GM12878 (cell line): Measurements from ENCODE around the gene SORCS1. TPM values are rescaled to one million over a fixed set of nuclear protein-coding genes. Genes with fewer than 3 reads are reported as not detected.

Experiments used
- ATAC-seq: fragments of 200-7000 bp; cut with Tn5 transposase; 3 replicates; pipeline ENCODE4 v1.9.1; 2020; ENCODE audit warnings: mild to moderate bottlenecking, moderate library complexity
- BruUV-seq: library from RNA; stranded (reverse); fragments of 400-500 nt; replicated peaks from 2 replicates; lab custom pipeline; 2021; lab: Mats Ljungman, UMichigan
- CTCF ChIA-PET: fragments of 300-600 bp; sonication (Branson Sonifier 250); formaldehyde crosslinking; extraction: SDS; loops from one replicate; lab custom pipeline; 2021; ENCODE audit warnings: inconsistent platforms; lab: Yijun Ruan, JAX
- POLR2A ChIA-PET: fragments of 350-600 bp; formaldehyde crosslinking; extraction: SDS; loops from one replicate; lab custom pipeline; 2021; ENCODE audit warnings: inconsistent platforms; lab: Charles Lee
- RAD21 ChIA-PET: fragments of 300-600 bp; sonication (Branson Sonifier 250); formaldehyde crosslinking; loops from one replicate; lab custom pipeline; 2023; ENCODE audit warnings: antibody characterized with exemption; ENCODE audit not compliant: unreplicated experiment; lab: Charles Lee
- SMC1A ChIA-PET: fragments of 300-600 bp; sonication (Branson Sonifier 250); formaldehyde crosslinking; loops from one replicate; lab custom pipeline; 2023; ENCODE audit not compliant: unreplicated experiment, uncharacterized antibody; lab: Charles Lee
- DNase-seq: peaks from one replicate; pipeline ENCODE4 v3.0.0-alpha.2; 2011; ENCODE audit warnings: low read depth, low spot score
- FAIRE-seq: peaks from 3 replicates; lab custom pipeline; 2011; peaks lifted over from hg19 to GRCh38; lab: Jason Lieb, UNC
- H2AFZ ChIP-seq: 2 replicates; pipeline ENCODE4 v1.6.0; 2011; ENCODE audit warnings: low read depth, low read length, control low read depth; ENCODE audit not compliant: control insufficient read depth
- H3K27ac ChIP-seq: 2 replicates; pipeline ENCODE4 v1.5.1; 2011; ENCODE audit warnings: control low read depth; ENCODE audit not compliant: control insufficient read depth, insufficient read depth
- H3K27me3 ChIP-seq, 2 experiments: replicated peaks in 1 of 2; 2 replicates each; pipeline versions ENCODE4 v1.6.0 to v1.6.1; 2011; ENCODE audit warnings: low read length in 1 of 2; ENCODE audit not compliant: control insufficient read depth in 2 of 2, insufficient read depth in 2 of 2
- H3K36me3 ChIP-seq, 2 experiments: 2 replicates each; pipeline ENCODE4 v1.5.1; 2011; ENCODE audit warnings: low read length in 1 of 2; ENCODE audit not compliant: control insufficient read depth in 2 of 2, insufficient read depth in 2 of 2
- H3K4me1 ChIP-seq: 2 replicates; pipeline ENCODE4 v1.6.1; 2011; ENCODE audit warnings: mild to moderate bottlenecking, low read length, moderate library complexity, mixed read lengths; ENCODE audit not compliant: control insufficient read depth, insufficient read depth
- H3K4me2 ChIP-seq: 2 replicates; pipeline ENCODE4 v1.6.0; 2011; ENCODE audit warnings: control low read depth; ENCODE audit not compliant: control insufficient read depth, insufficient read depth
- H3K4me3 ChIP-seq: fragments of 200-600 bp; sonication (generic); 2 replicates; pipeline ENCODE4 v1.5.1; 2016
- H3K79me2 ChIP-seq: 2 replicates; pipeline ENCODE4 v1.6.0; 2011; ENCODE audit warnings: low read length; ENCODE audit not compliant: control insufficient read depth, insufficient read depth
- H3K9ac ChIP-seq: 2 replicates; pipeline ENCODE4 v1.8.0; 2011; ENCODE audit warnings: low read length, control low read depth, mixed read lengths; ENCODE audit not compliant: control insufficient read depth, insufficient read depth
- H3K9me3 ChIP-seq: replicated peaks from 3 replicates; pipeline ENCODE4 v1.5.1; 2011; ENCODE audit warnings: mild to moderate bottlenecking, low read length; ENCODE audit not compliant: control insufficient read depth, insufficient read depth
- H4K20me1 ChIP-seq: 2 replicates; pipeline ENCODE4 v1.6.0; 2011; ENCODE audit not compliant: control insufficient read depth, insufficient read depth
- BACH1 ChIP-seq: fragments of 450-650 bp; IDR thresholded peaks from 2 replicates; pipeline ENCODE4 v1.6.1; 2017; ENCODE audit warnings: mild to moderate bottlenecking, borderline replicate concordance
- BCL3 ChIP-seq: IDR thresholded peaks from 2 replicates; pipeline ENCODE4 v1.6.1; 2011; ENCODE audit warnings: borderline replicate concordance, low read depth, mild to moderate bottlenecking, moderate library complexity, low read length; ENCODE audit not compliant: insufficient read depth, poor library complexity, severe bottlenecking
- PAX5 ChIP-seq: IDR thresholded peaks from 2 replicates; pipeline ENCODE4 v1.6.1; 2011; ENCODE audit warnings: low read depth, low read length, borderline replicate concordance
- RELA ChIP-seq: fragments of 450-650 bp; IDR thresholded peaks from 2 replicates; pipeline ENCODE4 v1.8.0; 2014; ENCODE audit warnings: borderline replicate concordance; ENCODE audit not compliant: partially characterized antibody
- WRNIP1 ChIP-seq: IDR thresholded peaks from 2 replicates; pipeline ENCODE4 v1.6.1; 2011; ENCODE audit warnings: low read depth, low read length, improper control_type of control experiment, borderline replicate concordance
- WGBS: methylation state at CpG from one replicate; pipeline ENCODE4 v1.1.6; 2016; ENCODE audit warnings: low lambda C conversion rate; ENCODE audit not compliant: insufficient replicate concordance, insufficient coverage; ENCODE audit errors: missing lambda C conversion rate; 5-methylcytosine and 5-hydroxymethylcytosine counted together
- in situ Hi-C: fragments of 300-500 bp; cut with MboI; formaldehyde crosslinking; loops from 9 replicates; pipeline ENCODE4 v1.14.3; 2018; ENCODE audit warnings: mixed read lengths
- intact Hi-C: fragments of 100-400 bp; cut with micrococcal nuclease; formaldehyde crosslinking; loops from one replicate; pipeline ENCODE4 v1.14.2; 2022; ENCODE audit not compliant: unreplicated experiment
- polyA plus RNA-seq, 11 experiments: library from polyadenylated mRNA; depleted of rRNA in 4 of 11; unstranded in 6 of 11; stranded (reverse) in 5 of 11; fragments of >200 nt; fragmentation: Nextera tagmentation in 4 of 11; fragmentation: Illumina TruSeq in 1 of 11; extraction: Ambion mirVana in 4 of 11; extraction: Trizol in 1 of 11; gene quantifications; 1 replicate in 1 of 11; 2 replicates in 10 of 11; pipeline versions ENCODE4 v1.2.1 to v1.2.3, GENCODE V29; 2011 to 2016; ENCODE audit warnings: inconsistent platforms in 2 of 11, missing spikeins in 2 of 11, low read depth in 1 of 11
- total RNA-seq, 4 experiments: library from RNA; depleted of rRNA in 3 of 4; stranded (reverse); fragments of >200 nt in 3 of 4; fragmentation: Illumina TruSeq in 1 of 4; extraction: Trizol in 1 of 4; gene quantifications; 2 replicates each; pipeline versions ENCODE4 v1.2.1 to v1.2.3, GENCODE V29; 2013 to 2021

Gene SORCS1
- total and polyA plus RNA-seq, 10 of the 15 experiments (the other 5 are each of a cell fraction or from before 2014, with no cell fraction given) = 0.02 to 9.6 (median 0.06) TPM; not detected in 3

- no peak for TF ChIP-seq BCL3
- TF ChIP-seq RELA = no peak
- TF ChIP-seq, all 136 proteins: peak for 0
Observed at GRCh38 chr10:107168738-107169137, 4.2 kb upstream of the SORCS1 start (continued).

GRCh38 chr10:107166403-107166802 is 1.9 kb upstream of the SORCS1 start:
- no peak overlapping the region for H2AFZ ChIP-seq
- no peak for TF ChIP-seq BACH1
- TF ChIP-seq WRNIP1 = no peak
- no peak for TF ChIP-seq PAX5
- TF ChIP-seq, all 136 proteins: peak for 0
- DNase-seq = no peak
- ChIA-PET POLR2A (no interaction called here), CTCF (no interaction called here), RAD21 (no interaction called here), SMC1A (no interaction called here)
- peaks cover 3 to 6% of the 10 kb centered on the region in 2 experiments for H3K27me3 ChIP-seq
- no peaks in the 10 kb centered on the region for H3K4me1 ChIP-seq
- no peaks in the 10 kb centered on the region for H3K79me2 ChIP-seq
- intact Hi-C loops = no loop called here
- H3K9me3 ChIP-seq = no peaks in the 10 kb centered on the region
- H4K20me1 ChIP-seq = no peaks in the 10 kb centered on the region
- no peak for FAIRE-seq
- WGBS = 48% methylated on average over 2 of the region's 2 CpGs
- ATAC-seq = no peak
- H3K27ac ChIP-seq = no peak overlapping the region
- H3K9ac ChIP-seq = no peak overlapping the region
- in situ Hi-C loops = no loop called here
- no peak overlapping the region for H3K4me3 ChIP-seq
- no peak overlapping the region for H3K4me2 ChIP-seq
- H3K36me3 ChIP-seq = no peaks in the 10 kb centered on the region
- BruUV-seq = no TSS peak
